CD4-positive, alpha-beta T cell (primary cell): Measurements from ENCODE around the gene ZNF431. TPM values are rescaled to one million over a fixed set of nuclear protein-coding genes. Genes with fewer than 3 reads are reported as not detected.

Experiments used
- ATAC-seq: fragments of 200-7000 bp; cut with Tn5 transposase; one replicate; pipeline ENCODE4 v1.10.0; 2022; ENCODE audit warnings: mild to moderate bottlenecking; ENCODE audit not compliant: poor library complexity
- CTCF ChIA-PET: fragments of 350-600 bp; sonication (Branson Sonifier 250); formaldehyde crosslinking; loops from one replicate; lab custom pipeline; 2021; ENCODE audit warnings: antibody characterized with exemption, inconsistent platforms; lab: Charles Lee
- POLR2A ChIA-PET: fragments of 350-600 bp; sonication (Branson Sonifier 250); formaldehyde crosslinking; loops from one replicate; lab custom pipeline; 2021; ENCODE audit warnings: antibody characterized with exemption, inconsistent platforms; lab: Charles Lee
- DNase-seq, 14 experiments: peaks; one replicate each; pipeline ENCODE4 v3.0.0-alpha.2; 2013 to 2020; ENCODE audit warnings: mixed read lengths in 2 of 14
- H3K27ac ChIP-seq, 2 donors: one replicate each; pipeline versions ENCODE4 v1.5.1 to v1.7.0; 2013; ENCODE audit warnings: low read length in 2 of 2, low read depth in 1 of 2, mild to moderate bottlenecking in 1 of 2
- H3K27me3 ChIP-seq, 2 experiments: 1 replicate in 1 of 2; 2 replicates in 1 of 2; pipeline versions ENCODE4 v1.6.1 to v1.7.0; 2013; ENCODE audit warnings: low read length in 2 of 2, control low read depth in 1 of 2, mild to moderate bottlenecking in 1 of 2, moderate library complexity in 1 of 2; ENCODE audit not compliant: insufficient read depth in 2 of 2, control insufficient read depth in 1 of 2
- H3K36me3 ChIP-seq: one replicate; pipeline ENCODE4 v1.6.1; 2013; ENCODE audit warnings: low read length, control low read depth; ENCODE audit not compliant: insufficient read depth
- H3K4me1 ChIP-seq: one replicate; pipeline ENCODE4 v1.6.1; 2013; ENCODE audit warnings: low read length, control low read depth; ENCODE audit not compliant: insufficient read depth
- H3K4me3 ChIP-seq: one replicate; pipeline ENCODE4 v1.5.1; 2013; ENCODE audit warnings: mild to moderate bottlenecking, low read length, moderate library complexity
- H3K9me3 ChIP-seq, 2 experiments: 1 replicate in 1 of 2; 2 replicates in 1 of 2; pipeline versions ENCODE4 v1.6.1 to v1.7.0; 2013; ENCODE audit warnings: low read length in 2 of 2, mild to moderate bottlenecking in 2 of 2, control low read depth in 1 of 2, moderate library complexity in 1 of 2; ENCODE audit not compliant: control insufficient read depth in 1 of 2, insufficient read depth in 1 of 2
- H3K27ac Mint-ChIP-seq: one replicate; pipeline ENCODE4 v1.8.0; 2020; ENCODE audit warnings: mixed read lengths
- H3K27me3 Mint-ChIP-seq: one replicate; pipeline ENCODE4 v1.8.0; 2021; ENCODE audit warnings: mixed read lengths
- H3K36me3 Mint-ChIP-seq: one replicate; pipeline ENCODE4 v1.8.0; 2021; ENCODE audit warnings: low read depth, mixed read lengths
- H3K4me1 Mint-ChIP-seq: one replicate; pipeline ENCODE4 v1.8.0; 2021; ENCODE audit warnings: low read depth, mixed read lengths
- H3K4me3 Mint-ChIP-seq: one replicate; pipeline ENCODE4 v1.8.0; 2020; ENCODE audit warnings: mild to moderate bottlenecking, mixed read lengths
- H3K9me3 Mint-ChIP-seq: one replicate; pipeline ENCODE4 v1.8.0; 2020; ENCODE audit warnings: mixed read lengths
- intact Hi-C, 2 experiments: fragments of 100-400 bp; cut with DNase I in 1 of 2; cut with micrococcal nuclease in 1 of 2; formaldehyde crosslinking; loops; one replicate each; pipeline versions ENCODE4 v1.15.1 to v1.9.0; 2023 to 2025; cut with DNase I, micrococcal nuclease
- total RNA-seq, 174 experiments: library from RNA in 2 of 174; stranded (reverse) in 2 of 174; gene quantifications; one replicate each; pipeline ENCODE4 v1.2.3 and lab custom pipeline; 2021 to 2026
- TF ChIP-seq, protein P1 (sequence below): fragments of 200-600 bp; IDR thresholded peaks from one replicate; pipeline ENCODE4 v1.8.0; 2022; ENCODE audit warnings: antibody characterized with exemption, mild to moderate bottlenecking

ZNF431 gene
- total RNA-seq, 2 experiments from 2014 or later: 24.6 to 25.9 TPM

DNA sequence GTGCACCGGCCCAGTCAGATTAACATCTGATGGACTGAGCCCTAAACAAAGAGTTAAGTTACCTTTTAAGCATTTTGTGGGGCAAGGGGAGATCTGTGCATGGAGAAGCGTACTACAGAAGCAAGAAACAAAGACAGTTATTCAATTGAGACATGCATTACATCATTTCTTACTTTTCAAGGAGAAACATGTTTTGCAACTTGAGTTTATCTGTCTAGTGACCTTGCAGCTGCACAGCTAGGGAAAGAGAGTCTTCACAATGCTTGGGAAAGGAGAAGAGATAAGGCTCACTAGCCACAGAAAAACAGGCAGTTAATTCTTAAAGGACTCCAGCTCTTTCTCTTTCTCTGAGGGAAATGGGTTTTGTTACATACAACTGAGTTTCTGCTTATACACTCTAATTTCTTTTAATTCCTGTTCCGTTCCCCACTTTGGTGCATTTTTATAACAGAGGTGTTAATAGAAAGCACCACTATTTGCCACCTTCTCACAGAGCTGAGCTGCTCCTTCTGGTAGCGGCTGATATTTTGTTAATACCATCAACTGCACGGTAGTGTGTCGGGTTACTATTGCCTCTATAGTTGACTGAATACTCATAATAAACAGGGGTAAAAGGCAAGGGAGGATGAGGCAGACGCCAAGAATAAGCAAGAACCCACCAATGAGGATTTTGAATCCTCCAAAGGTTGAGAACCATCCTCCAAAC is 55.9 kb downstream of the ZNF431 start:
- DNase-seq (no peak), ATAC-seq (no peak)
- Mint-ChIP-seq H3K9me3 (no peaks in the 10 kb centered on the region), H3K27ac (no peak overlapping the region), H3K27me3 (peaks cover 2% of the 10 kb centered on the region), H3K4me3 (no peak overlapping the region), H3K36me3 (no peaks in the 10 kb centered on the region), H3K4me1 (no peaks in the 10 kb centered on the region)
- peaks cover 9 to 12% of the 10 kb centered on the region in 2 experiments for H3K9me3 ChIP-seq
- POLR2A ChIA-PET: no interaction called here
- CTCF ChIA-PET: no interaction called here
- intact Hi-C loops: no loop called here
- H3K36me3 ChIP-seq: no peaks in the 10 kb centered on the region
- TF ChIP-seq, protein P1, sequence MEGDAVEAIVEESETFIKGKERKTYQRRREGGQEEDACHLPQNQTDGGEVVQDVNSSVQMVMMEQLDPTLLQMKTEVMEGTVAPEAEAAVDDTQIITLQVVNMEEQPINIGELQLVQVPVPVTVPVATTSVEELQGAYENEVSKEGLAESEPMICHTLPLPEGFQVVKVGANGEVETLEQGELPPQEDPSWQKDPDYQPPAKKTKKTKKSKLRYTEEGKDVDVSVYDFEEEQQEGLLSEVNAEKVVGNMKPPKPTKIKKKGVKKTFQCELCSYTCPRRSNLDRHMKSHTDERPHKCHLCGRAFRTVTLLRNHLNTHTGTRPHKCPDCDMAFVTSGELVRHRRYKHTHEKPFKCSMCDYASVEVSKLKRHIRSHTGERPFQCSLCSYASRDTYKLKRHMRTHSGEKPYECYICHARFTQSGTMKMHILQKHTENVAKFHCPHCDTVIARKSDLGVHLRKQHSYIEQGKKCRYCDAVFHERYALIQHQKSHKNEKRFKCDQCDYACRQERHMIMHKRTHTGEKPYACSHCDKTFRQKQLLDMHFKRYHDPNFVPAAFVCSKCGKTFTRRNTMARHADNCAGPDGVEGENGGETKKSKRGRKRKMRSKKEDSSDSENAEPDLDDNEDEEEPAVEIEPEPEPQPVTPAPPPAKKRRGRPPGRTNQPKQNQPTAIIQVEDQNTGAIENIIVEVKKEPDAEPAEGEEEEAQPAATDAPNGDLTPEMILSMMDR: no peak
- no peaks in the 10 kb centered on the region for H3K27me3 ChIP-seq
- H3K4me3 ChIP-seq: no peak overlapping the region
- H3K27ac ChIP-seq: no peak overlapping the region
- no peaks in the 10 kb centered on the region for H3K4me1 ChIP-seq

DNA sequence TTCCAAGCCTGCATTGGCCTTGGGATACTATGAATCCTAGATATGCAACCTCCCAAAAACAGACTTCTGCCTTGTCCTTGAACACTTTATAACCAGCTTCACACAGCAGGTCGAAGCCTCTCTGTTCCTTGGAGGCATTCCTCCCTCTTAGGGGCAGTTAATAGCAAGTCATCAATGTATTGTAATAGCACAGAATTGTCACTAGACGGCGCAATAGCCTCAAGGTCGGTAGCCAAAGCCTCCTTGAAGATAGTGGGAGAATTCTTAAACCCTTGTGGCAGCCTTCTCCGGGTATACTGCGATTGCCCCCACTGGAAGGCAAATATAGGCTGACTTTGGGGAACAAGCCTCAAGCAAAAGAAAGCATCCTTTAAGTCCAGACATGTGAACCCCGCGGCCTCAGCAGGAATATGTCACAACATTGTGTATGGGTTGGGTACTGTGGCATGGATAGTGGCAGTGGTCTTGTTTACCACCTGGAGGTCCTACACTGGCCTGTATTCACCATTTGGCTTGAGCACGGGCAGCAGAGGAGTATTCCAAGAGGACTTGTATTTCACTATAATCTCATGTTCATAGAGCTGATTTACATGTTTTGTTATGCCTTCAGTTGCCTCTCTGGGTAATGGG is 61.1 kb downstream of the ZNF431 start:
- TF ChIP-seq, protein P1: peak; percentile 75
- H3K4me3 ChIP-seq: no peak overlapping the region
- no peaks in the 10 kb centered on the region for H3K27me3 ChIP-seq
- no peak overlapping the region for H3K27ac ChIP-seq
- no peaks in the 10 kb centered on the region for H3K9me3 ChIP-seq
- ATAC-seq: no peak
- Mint-ChIP-seq H3K27me3 (peaks cover 5% of the 10 kb centered on the region), H3K9me3 (no peaks in the 10 kb centered on the region), H3K27ac (no peak overlapping the region), H3K4me3 (no peak overlapping the region), H3K4me1 (no peaks in the 10 kb centered on the region), H3K36me3 (no peaks in the 10 kb centered on the region)
- H3K36me3 ChIP-seq: no peaks in the 10 kb centered on the region
- ChIA-PET CTCF (interaction anchor here (0.7 kb wide), 1 partner anchor 280 kb away, joined by 4 read pairs; no protein-coding TSS in a partner anchor), POLR2A (no interaction called here)
- DNase-seq: peak in 6 of 14 experiments; percentile 15 to 74 (median 40)
- no peaks in the 10 kb centered on the region for H3K4me1 ChIP-seq
- intact Hi-C loops: loop anchor here (1.0 to 5.0 kb wide), 4 partner anchors 279 to 684 kb away; no protein-coding TSS in a partner anchor

DNA sequence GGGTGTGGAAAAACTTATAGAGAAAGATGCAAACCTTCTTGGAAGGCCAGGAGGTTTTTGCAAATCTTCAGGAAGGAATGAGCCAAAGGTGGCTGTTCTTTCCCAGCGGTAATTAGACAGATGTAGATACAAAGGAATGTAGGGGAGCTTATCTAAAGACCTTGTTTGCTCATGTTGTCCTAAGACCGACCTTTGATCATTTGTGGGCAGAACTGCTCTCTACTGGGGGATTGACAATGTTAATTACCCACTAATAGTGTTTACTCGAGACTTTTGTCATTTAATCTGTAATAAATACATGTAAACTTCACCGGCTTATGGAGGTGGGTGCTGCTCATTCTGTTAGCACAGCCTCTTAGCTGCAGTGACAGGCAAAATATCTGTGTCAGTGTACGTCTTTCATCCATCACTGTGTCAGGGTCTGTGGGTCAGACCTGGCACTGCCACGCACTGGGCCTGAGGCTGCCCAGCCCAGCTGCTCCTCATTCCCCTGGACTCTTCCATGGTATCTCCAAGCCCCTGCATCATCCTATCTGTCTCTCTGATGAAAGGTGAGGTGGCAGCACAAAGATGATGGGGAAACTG is 68.3 kb downstream of the ZNF431 start:
- Mint-ChIP-seq H3K27me3 (no peaks in the 10 kb centered on the region), H3K36me3 (no peaks in the 10 kb centered on the region), H3K4me3 (no peak overlapping the region), H3K4me1 (no peaks in the 10 kb centered on the region), H3K27ac (no peak overlapping the region), H3K9me3 (no peaks in the 10 kb centered on the region)
- H3K4me1 ChIP-seq: no peaks in the 10 kb centered on the region
- no peak for ATAC-seq
- POLR2A ChIA-PET: no interaction called here
- no peaks in the 10 kb centered on the region for H3K36me3 ChIP-seq
- no peaks in the 10 kb centered on the region for H3K27me3 ChIP-seq
- intact Hi-C loops: no loop called here
- no peak for DNase-seq
- no peak overlapping the region for H3K4me3 ChIP-seq
- no peak overlapping the region for H3K27ac ChIP-seq
- peaks cover 0 to 15% of the 10 kb centered on the region in 2 experiments for H3K9me3 ChIP-seq
- CTCF ChIA-PET: no interaction called here
- TF ChIP-seq, protein P1: no peak
